ENCODE data around the gene ASMTL.
"Not testable (repeated sequence)": the region's sequence is repeated elsewhere in the genome, so short reads cannot be mapped to it uniquely, and the experiment has no call there.

ASMTL gene

GRCh38 chrX:1427756-1428155 is 25.0 kb downstream of the ASMTL start:
- DNase-seq: no peak

- not testable (repeated sequence) for DNase-seq
Measured at GRCh38 chrX:1426321-1426720, 26.4 kb downstream of the ASMTL start.

GRCh38 chrX:1425381-1425780 is 27.3 kb downstream of the ASMTL start:
- DNase-seq: no peak

GRCh38 chrX:1424147-1424851 is 28.4 kb downstream of the ASMTL start:
- no peak for DNase-seq

- no peak for DNase-seq
Measured at GRCh38 chrX:1423215-1423614, 29.5 kb downstream of the ASMTL start.

- DNase-seq: no peak
Measured at GRCh38 chrX:1422135-1422465, 30.6 kb downstream of the ASMTL start.

GRCh38 chrX:1421433-1422134 is 31.1 kb downstream of the ASMTL start:
- DNase-seq: no peak

GRCh38 chrX:1420371-1420770 is 32.3 kb downstream of the ASMTL start:
- DNase-seq: peak; percentile 82

- no peak for DNase-seq
Measured at GRCh38 chrX:1419545-1420355, 33.0 kb downstream of the ASMTL start.

GRCh38 chrX:1418901-1419544 is 33.7 kb downstream of the ASMTL start:
- DNase-seq: no peak

GRCh38 chrX:1417921-1418771 is 34.6 kb downstream of the ASMTL start:
- DNase-seq: no peak

- no peak for DNase-seq
Measured at GRCh38 chrX:1416965-1417760, 35.5 kb downstream of the ASMTL start.

- DNase-seq: no peak
Measured at GRCh38 chrX:1416327-1416784, 36.4 kb downstream of the ASMTL start.

GRCh38 chrX:1412551-1413161 is 40.1 kb downstream of the ASMTL start:
- DNase-seq: no peak

GRCh38 chrX:1411326-1411725 is 41.4 kb downstream of the ASMTL start:
- no peak for DNase-seq

GRCh38 chrX:1407035-1407434 is 45.7 kb downstream of the ASMTL start:
- DNase-seq: no peak

- DNase-seq: not testable (repeated sequence)
Measured at GRCh38 chrX:1405769-1406168, 46.9 kb downstream of the ASMTL start.

GRCh38 chrX:1403867-1404266 is 48.8 kb downstream of the ASMTL start:
- DNase-seq: not testable (repeated sequence)

GRCh38 chrX:1403228-1403627 is 49.5 kb downstream of the ASMTL start:
- no peak for DNase-seq

- no peak for DNase-seq
Measured at GRCh38 chrX:1401611-1402430, 50.9 kb downstream of the ASMTL start.
